Astrocyte (in vitro differentiated cells and primary cell): ENCODE results near the gene TLR5.

ENCODE experiments used
- EZH2 ChIP-seq: IDR thresholded peaks from 2 replicates; pipeline ENCODE4 v1.6.1; 2012; ENCODE audit warnings: mild to moderate bottlenecking, low read length, inconsistent platforms; ENCODE audit not compliant: insufficient read depth
- TF ChIP-seq, protein P1 (sequence below): IDR thresholded peaks from 2 replicates; pipeline ENCODE4 v1.5.1; 2011; ENCODE audit warnings: low read depth, mild to moderate bottlenecking, inconsistent platforms, low read length, moderate library complexity; ENCODE audit not compliant: insufficient read depth

DNA sequence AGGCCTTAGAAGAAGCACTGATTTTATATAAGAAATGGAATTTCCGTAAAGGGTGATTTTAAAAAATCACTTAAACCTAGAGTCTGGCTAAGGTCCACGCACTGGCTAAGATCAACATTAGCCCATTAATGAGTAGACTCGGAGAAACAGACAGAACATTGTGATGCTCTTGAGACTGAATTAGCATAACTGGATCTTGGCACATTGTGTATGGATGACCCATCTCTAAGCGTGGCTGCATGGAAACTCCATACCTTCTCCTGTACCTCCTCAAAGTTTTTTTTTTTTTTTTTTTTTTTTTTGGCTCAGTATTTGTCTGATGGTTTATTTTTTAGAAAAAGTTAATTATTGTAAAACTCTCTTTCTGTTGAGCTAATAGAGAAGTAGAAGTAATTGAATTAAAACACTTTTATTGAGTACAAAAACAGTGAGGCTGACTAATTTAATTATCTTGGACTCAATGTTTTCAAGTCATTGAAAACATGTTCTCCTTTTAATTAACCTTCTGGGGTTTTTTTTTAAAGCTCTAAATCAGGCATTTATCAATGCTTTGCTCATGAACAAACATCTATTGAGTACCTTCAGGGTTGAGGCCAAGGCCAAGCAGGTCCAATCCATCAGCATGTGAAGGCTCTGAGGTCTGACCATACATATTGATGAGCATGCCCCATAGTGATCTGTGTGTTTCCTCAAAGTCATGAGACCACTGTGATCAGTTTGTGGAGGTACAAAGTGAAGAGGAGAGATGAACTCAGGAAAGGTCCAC, 74.0 kb downstream of the TLR5 start:
- TF ChIP-seq, protein P1, sequence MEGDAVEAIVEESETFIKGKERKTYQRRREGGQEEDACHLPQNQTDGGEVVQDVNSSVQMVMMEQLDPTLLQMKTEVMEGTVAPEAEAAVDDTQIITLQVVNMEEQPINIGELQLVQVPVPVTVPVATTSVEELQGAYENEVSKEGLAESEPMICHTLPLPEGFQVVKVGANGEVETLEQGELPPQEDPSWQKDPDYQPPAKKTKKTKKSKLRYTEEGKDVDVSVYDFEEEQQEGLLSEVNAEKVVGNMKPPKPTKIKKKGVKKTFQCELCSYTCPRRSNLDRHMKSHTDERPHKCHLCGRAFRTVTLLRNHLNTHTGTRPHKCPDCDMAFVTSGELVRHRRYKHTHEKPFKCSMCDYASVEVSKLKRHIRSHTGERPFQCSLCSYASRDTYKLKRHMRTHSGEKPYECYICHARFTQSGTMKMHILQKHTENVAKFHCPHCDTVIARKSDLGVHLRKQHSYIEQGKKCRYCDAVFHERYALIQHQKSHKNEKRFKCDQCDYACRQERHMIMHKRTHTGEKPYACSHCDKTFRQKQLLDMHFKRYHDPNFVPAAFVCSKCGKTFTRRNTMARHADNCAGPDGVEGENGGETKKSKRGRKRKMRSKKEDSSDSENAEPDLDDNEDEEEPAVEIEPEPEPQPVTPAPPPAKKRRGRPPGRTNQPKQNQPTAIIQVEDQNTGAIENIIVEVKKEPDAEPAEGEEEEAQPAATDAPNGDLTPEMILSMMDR, result no peak
- TF ChIP-seq EZH2, result no peak
